ENCODE measurements around the gene ZNF431. TPM values are rescaled to one million over a fixed set of nuclear protein-coding genes. Genes with fewer than 3 reads are reported as not detected.

The ZNF431 gene
- total RNA-seq = 10 to 100 TPM; 16.9 to 17.1 TPM

DNA sequence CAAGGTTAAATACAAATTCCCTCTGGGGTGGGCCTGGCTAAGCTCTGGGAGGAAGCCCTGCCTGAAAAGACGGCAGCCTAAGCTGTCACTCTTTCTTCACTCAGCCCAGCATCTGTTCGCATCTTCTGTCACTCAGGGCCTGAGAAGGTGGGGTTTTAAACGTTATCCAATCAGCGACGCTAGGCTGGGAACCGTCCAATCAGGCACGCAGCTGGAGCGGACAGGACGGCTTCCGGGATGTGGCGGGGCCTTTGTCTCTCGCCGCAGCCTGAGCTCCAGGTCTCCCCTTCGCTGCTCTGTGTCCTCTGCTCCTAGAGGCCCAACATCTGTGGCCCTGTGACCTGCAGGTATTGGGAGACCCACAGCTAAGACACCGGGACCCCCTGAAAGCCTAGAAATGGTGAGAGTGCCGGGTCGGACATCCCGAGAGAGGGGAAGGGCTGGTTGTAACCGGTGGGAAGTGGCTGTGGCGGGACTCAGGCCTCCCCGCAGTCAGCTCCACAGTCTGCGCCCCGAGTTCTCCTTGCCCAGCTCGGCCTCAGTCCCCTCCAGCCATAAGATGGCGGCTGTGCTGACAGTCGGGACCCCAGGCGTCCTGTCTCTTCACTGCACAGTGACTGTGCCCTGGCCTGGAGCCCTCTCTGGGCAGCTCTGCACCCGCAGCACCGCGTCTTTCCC is at the start of gene ZNF431:
TSS of gene ZNF431 (plus strand) at position 254 of the 678 bp plus-strand sequence. CDS start at position 398, 144 bp downstream.
- peak within 1 kb of the TSS; percentile 90 for H3K27ac Mint-ChIP-seq
- peaks cover 35% of the 10 kb centered on the region for H3K36me3 Mint-ChIP-seq

DNA sequence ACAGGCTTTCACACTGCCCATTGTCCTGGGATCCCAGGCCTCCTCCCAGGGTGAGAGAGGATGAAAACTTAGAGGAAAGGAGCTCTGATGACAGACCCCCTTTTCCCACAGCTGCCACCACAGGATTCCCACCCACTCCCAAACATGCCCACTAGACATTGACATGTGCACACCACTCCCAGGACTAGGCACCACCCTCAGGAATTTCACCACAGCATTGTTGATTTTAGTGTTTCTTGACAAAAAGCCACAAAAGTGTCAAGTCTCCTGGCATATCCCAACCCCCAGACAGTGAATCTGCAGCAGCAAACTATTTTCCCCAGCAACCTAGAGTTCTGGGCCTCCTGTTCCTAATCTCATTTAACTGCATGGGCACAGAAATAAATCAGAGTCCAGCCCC is 49.7 kb upstream of the ZNF431 start:
- H3K27ac Mint-ChIP-seq = no peak overlapping the region
- no peak for DNase-seq
- H3K4me1 Mint-ChIP-seq (ENCODE audit: low read depth) = no peaks in the 10 kb centered on the region
- intact Hi-C loops (cut with micrococcal nuclease) = no loop called here
- H3K9me3 Mint-ChIP-seq = no peaks in the 10 kb centered on the region
- no peaks in the 10 kb centered on the region for H3K27me3 Mint-ChIP-seq
- no peak overlapping the region for H3K4me3 Mint-ChIP-seq
- ChIA-PET POLR2A (interaction anchor here (0.7 kb wide), 1 partner anchor 76 kb away, joined by 3 read pairs; no protein-coding TSS in a partner anchor), CTCF (no interaction called here)
- peaks cover 15% of the 10 kb centered on the region for H3K36me3 Mint-ChIP-seq

More for the DNA sequence above, at the start of gene ZNF431:
- peak; percentile 94 for DNase-seq
- POLR2A ChIA-PET = interaction anchor here (0.9 to 2.2 kb wide), 7 partner anchors 60 to 576 kb away, joined by 3 to 12 read pairs (median 6); partner anchors contain the start of genes ZNF430, ZNF66, ZNF708 and ZNF714
- Mint-ChIP-seq H3K4me3 (peak within 1 kb of the TSS; percentile 96), H3K27me3 (no peaks in the 10 kb centered on the region), H3K4me1 (ENCODE audit: low read depth) (peaks cover 41% of the 10 kb centered on the region), H3K9me3 (no peaks in the 10 kb centered on the region)
- intact Hi-C loops (cut with micrococcal nuclease) = loop anchor here (1.0 to 5.0 kb wide), 4 partner anchors 58 to 717 kb away; partner anchors contain the start of gene ZNF85
- CTCF ChIA-PET = interaction anchor here (0.9 to 1.0 kb wide), 3 partner anchors 142 to 1144 kb away, joined by 3 to 6 read pairs (median 4); partner anchors contain the start of gene ZNF43

GRCh38 chr19:21094347-21095025 is 47.4 kb upstream of the ZNF431 start:
- no peak overlapping the region for H3K27ac Mint-ChIP-seq
- H3K36me3 Mint-ChIP-seq = peaks cover 19% of the 10 kb centered on the region
- intact Hi-C loops (cut with micrococcal nuclease) = no loop called here
- ChIA-PET CTCF (no interaction called here), POLR2A (no interaction called here)
- H3K4me3 Mint-ChIP-seq = no peak overlapping the region
- H3K4me1 Mint-ChIP-seq (ENCODE audit: low read depth) = no peaks in the 10 kb centered on the region
- no peaks in the 10 kb centered on the region for H3K9me3 Mint-ChIP-seq
- no peaks in the 10 kb centered on the region for H3K27me3 Mint-ChIP-seq
- no peak for DNase-seq

- peaks cover 25% of the 10 kb centered on the region for H3K36me3 Mint-ChIP-seq
- ChIA-PET CTCF (no interaction called here), POLR2A (no interaction called here)
- DNase-seq = no peak
- no peaks in the 10 kb centered on the region for H3K27me3 Mint-ChIP-seq
- intact Hi-C loops (cut with micrococcal nuclease) = no loop called here
- no peak overlapping the region for H3K4me3 Mint-ChIP-seq
- no peaks in the 10 kb centered on the region for H3K9me3 Mint-ChIP-seq
- peaks cover 4% of the 10 kb centered on the region for H3K4me1 Mint-ChIP-seq (ENCODE audit: low read depth)
- no peak overlapping the region for H3K27ac Mint-ChIP-seq
These were observed 43.5 kb upstream of the ZNF431 start for GRCh38 chr19:21098291-21098690.

DNA sequence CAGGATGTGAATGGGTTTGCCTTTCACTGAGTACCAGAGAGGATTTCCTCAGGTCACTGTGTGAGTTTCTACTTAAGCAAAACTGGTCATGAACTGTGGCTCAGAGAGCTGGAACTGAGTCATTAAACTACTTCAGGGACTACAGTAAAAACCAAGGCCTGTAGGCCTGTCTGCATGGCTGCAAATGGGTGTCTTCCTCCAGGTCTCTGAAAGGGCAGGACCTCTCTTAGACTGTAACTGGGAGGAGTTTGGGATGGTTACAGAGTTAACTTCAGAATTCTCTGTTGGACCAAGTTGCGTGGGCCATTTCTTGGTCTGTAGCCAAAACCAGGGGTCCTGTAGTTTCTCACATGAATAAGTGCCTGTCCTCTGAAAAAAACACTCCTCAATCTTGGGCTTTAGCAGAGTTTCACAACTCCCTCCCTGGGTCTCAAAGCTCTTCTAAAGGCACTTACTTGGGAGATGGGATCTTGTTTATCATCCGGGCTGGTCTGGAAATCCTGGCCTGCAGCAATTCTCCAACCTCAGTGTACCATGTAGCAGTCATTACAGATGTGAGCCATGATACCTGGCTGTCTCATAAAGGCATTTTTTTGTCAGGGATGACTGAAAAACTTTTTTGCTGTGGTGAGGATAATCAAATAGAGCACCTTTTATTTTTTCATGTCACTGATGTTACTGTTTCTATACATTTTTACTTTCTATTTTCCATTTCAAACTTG is 40.2 kb upstream of the ZNF431 start:
- peaks cover 4% of the 10 kb centered on the region for H3K4me1 Mint-ChIP-seq (ENCODE audit: low read depth)
- H3K27me3 Mint-ChIP-seq = no peaks in the 10 kb centered on the region
- CTCF ChIA-PET = no interaction called here
- no peak overlapping the region for H3K4me3 Mint-ChIP-seq
- H3K36me3 Mint-ChIP-seq = peaks cover 37% of the 10 kb centered on the region
- H3K27ac Mint-ChIP-seq = no peak overlapping the region
- POLR2A ChIA-PET = interaction anchor here (0.6 kb wide), 1 partner anchor 397 kb away, joined by 3 read pairs; no protein-coding TSS in a partner anchor
- no peaks in the 10 kb centered on the region for H3K9me3 Mint-ChIP-seq
- peak; percentile 14 for DNase-seq
- intact Hi-C loops (cut with micrococcal nuclease) = no loop called here

GRCh38 chr19:21109116-21109515 is 32.7 kb upstream of the ZNF431 start:
- intact Hi-C loops (cut with micrococcal nuclease) = no loop called here
- H3K27me3 Mint-ChIP-seq = no peaks in the 10 kb centered on the region
- CTCF ChIA-PET = interaction anchor here (0.7 kb wide), 1 partner anchor 190 kb away, joined by 3 read pairs; no protein-coding TSS in a partner anchor
- no peaks in the 10 kb centered on the region for H3K4me1 Mint-ChIP-seq (ENCODE audit: low read depth)
- POLR2A ChIA-PET = no interaction called here
- H3K9me3 Mint-ChIP-seq = peaks cover 22% of the 10 kb centered on the region
- no peak overlapping the region for H3K27ac Mint-ChIP-seq
- no peak overlapping the region for H3K4me3 Mint-ChIP-seq
- no peak for DNase-seq
- H3K36me3 Mint-ChIP-seq = peaks cover 65% of the 10 kb centered on the region

- H3K27ac Mint-ChIP-seq = no peak overlapping the region
- H3K4me1 Mint-ChIP-seq (ENCODE audit: low read depth) = no peaks in the 10 kb centered on the region
- ChIA-PET POLR2A (no interaction called here), CTCF (no interaction called here)
- no peaks in the 10 kb centered on the region for H3K27me3 Mint-ChIP-seq
- peaks cover 30% of the 10 kb centered on the region for H3K9me3 Mint-ChIP-seq
- no peak overlapping the region for H3K4me3 Mint-ChIP-seq
- DNase-seq = no peak
- peaks cover 69% of the 10 kb centered on the region for H3K36me3 Mint-ChIP-seq
- intact Hi-C loops (cut with micrococcal nuclease) = no loop called here
These were observed 31.7 kb upstream of the ZNF431 start for GRCh38 chr19:21110183-21110582.

DNA sequence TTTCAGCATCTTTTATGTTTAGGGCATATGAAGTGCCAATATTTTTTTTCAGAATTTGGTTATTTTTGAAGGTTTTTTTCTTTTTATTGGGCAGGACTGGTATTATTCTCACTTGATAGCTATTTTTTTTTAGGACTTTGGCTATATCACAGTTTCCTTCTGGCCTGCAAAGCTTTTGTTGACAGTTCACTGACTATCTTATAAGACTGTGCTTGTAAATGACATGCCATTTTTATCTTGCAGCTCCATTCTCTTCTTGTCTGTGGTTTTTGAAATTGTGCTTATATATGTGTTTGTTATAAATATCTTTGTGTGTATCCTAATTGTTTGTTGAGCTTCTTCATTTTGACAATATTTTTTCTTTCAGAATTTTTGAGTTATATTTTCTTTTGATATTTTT is 26.4 kb upstream of the ZNF431 start:
- H3K27me3 Mint-ChIP-seq = no peaks in the 10 kb centered on the region
- POLR2A ChIA-PET = interaction anchor here (0.6 kb wide), 1 partner anchor 1209 kb away, joined by 3 read pairs; no protein-coding TSS in a partner anchor
- H3K27ac Mint-ChIP-seq = no peak overlapping the region
- H3K4me1 Mint-ChIP-seq (ENCODE audit: low read depth) = no peaks in the 10 kb centered on the region
- no peak overlapping the region for H3K4me3 Mint-ChIP-seq
- CTCF ChIA-PET = no interaction called here
- intact Hi-C loops (cut with micrococcal nuclease) = no loop called here
- peaks cover 45% of the 10 kb centered on the region for H3K9me3 Mint-ChIP-seq
- H3K36me3 Mint-ChIP-seq = peaks cover 78% of the 10 kb centered on the region
- DNase-seq = no peak

DNA sequence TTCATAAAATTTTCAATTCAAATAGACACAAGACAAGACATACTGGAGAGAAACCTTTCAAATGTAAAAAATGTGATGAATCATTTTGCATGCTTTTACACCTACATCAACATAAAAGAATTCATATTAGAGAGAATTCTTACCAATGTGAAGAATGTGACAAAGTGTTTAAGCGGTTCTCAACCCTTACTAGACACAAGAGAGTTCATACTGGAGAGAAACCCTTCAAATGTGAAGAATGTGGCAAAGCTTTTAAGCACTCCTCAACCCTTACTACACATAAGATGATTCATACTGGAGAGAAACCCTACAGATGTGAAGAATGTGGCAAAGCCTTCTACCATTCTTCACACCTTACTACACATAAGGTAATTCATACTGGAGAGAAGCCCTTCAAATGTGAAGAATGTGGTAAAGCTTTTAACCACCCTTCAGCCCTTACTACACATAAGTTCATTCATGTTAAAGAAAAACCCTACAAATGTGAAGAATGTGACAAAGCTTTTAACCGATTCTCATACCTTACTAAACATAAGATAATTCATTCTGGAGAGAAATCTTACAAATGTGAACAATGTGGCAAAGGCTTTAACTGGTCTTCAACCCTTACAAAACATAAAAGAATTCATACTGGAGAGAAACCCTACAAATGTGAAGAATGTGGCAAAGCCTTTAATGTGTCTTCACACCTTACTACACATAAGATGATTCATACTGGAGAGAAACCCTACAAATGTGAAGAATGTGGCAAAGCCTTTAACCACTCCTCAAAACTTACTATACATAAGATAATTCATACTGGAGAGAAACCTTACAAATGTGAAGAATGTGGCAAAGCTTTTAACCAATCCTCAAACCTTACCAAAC is 24.6 kb upstream of the ZNF431 start:
- peaks cover 63% of the 10 kb centered on the region for H3K36me3 Mint-ChIP-seq
- peaks cover 39% of the 10 kb centered on the region for H3K9me3 Mint-ChIP-seq

DNA sequence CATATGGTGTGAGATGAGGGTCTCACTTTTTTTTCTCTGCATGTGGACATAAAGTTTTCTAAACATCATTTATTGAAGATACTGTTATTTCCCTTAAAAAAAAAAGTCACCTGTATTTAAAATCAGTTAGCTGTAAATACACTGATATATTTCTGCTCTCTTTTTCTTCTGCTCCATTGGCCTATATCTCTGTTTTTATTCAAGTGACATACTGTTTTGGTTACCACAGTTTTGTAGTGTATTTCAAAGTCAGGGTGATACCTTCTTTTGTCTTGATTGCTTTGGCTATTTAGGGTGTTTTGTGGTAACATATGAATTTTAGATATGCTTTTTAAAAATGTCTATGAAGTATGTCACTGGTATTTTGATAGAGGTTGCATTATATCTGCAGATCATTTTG is 15.8 kb upstream of the ZNF431 start:
- H3K36me3 Mint-ChIP-seq = peaks cover 12% of the 10 kb centered on the region
- H3K4me3 Mint-ChIP-seq = no peak overlapping the region
- H3K27ac Mint-ChIP-seq = no peak overlapping the region
- ChIA-PET POLR2A (no interaction called here), CTCF (no interaction called here)
- H3K27me3 Mint-ChIP-seq = no peaks in the 10 kb centered on the region
- H3K9me3 Mint-ChIP-seq = peaks cover 14% of the 10 kb centered on the region
- DNase-seq = no peak
- intact Hi-C loops (cut with micrococcal nuclease) = no loop called here
- H3K4me1 Mint-ChIP-seq (ENCODE audit: low read depth) = no peaks in the 10 kb centered on the region

More for the DNA sequence above, 24.6 kb upstream of the ZNF431 start:
- intact Hi-C loops (cut with micrococcal nuclease) = no loop called here
- POLR2A ChIA-PET = no interaction called here
- no peak overlapping the region for H3K4me3 Mint-ChIP-seq
- no peak for DNase-seq
- CTCF ChIA-PET = no interaction called here
- no peaks in the 10 kb centered on the region for H3K4me1 Mint-ChIP-seq (ENCODE audit: low read depth)
- no peaks in the 10 kb centered on the region for H3K27me3 Mint-ChIP-seq
- H3K27ac Mint-ChIP-seq = no peak overlapping the region

GRCh38 chr19:21127001-21127400 is 14.8 kb upstream of the ZNF431 start:
- Mint-ChIP-seq H3K36me3 (peaks cover 11% of the 10 kb centered on the region), H3K9me3 (peaks cover 14% of the 10 kb centered on the region), H3K27me3 (no peaks in the 10 kb centered on the region), H3K27ac (no peak overlapping the region), H3K4me3 (no peak overlapping the region), H3K4me1 (ENCODE audit: low read depth) (no peaks in the 10 kb centered on the region)
- CTCF ChIA-PET = no interaction called here
- POLR2A ChIA-PET = no interaction called here
- intact Hi-C loops (cut with micrococcal nuclease) = no loop called here
- DNase-seq = no peak

Measured in activated CD4-positive, alpha-beta memory T cell treated with anti-CD3 and anti-CD28 coated beads for 36 hours (primary cell).